Coronary artery (tissue), 2 donors: ENCODE results near the gene SPDYE4.

Experiments used
- DNase-seq: peaks from one replicate; pipeline ENCODE4 v3.0.0-alpha.2; 2017; ENCODE audit warnings: low spot score
- H3K27ac ChIP-seq, 2 donors: fragments of 200-600 bp; sonication (generic); one replicate each; pipeline ENCODE4 v1.5.1; 2016 to 2019
- H3K4me3 ChIP-seq: fragments of 200-600 bp; sonication (generic); 2 replicates; pipeline ENCODE4 v1.5.1; 2016; ENCODE audit warnings: mild to moderate bottlenecking, moderate library complexity
- TF ChIP-seq, protein P1 (sequence below): fragments of 200-600 bp; sonication (generic); IDR thresholded peaks from one replicate; pipeline ENCODE4 v1.5.1; 2019; ENCODE audit warnings: antibody characterized with exemption

SPDYE4 gene

DNA sequence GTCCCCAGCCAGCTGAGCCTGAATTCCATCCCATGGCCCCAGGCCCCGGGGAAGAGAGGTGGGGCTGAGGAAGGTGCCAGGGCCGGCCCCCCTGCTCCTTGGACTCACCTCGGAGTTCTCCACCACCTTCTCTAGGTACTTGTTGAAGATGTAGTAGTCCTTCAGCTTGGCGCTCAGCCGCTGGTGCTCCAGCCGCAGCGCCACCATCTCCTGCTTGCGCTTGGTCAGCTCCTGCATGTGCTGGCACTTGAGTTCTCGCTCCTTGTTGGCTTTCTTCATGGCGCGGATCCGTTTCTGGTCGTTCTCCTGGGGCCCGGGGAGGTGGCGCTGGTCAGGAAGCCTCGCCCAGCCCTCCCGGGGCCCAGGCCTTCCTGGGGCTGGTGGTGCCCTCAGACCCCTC is 17.0 kb downstream of the SPDYE4 start:
- no peak overlapping the region for H3K27ac ChIP-seq
- H3K4me3 ChIP-seq = no peak overlapping the region
- no peak for DNase-seq
- TF ChIP-seq, protein P1, sequence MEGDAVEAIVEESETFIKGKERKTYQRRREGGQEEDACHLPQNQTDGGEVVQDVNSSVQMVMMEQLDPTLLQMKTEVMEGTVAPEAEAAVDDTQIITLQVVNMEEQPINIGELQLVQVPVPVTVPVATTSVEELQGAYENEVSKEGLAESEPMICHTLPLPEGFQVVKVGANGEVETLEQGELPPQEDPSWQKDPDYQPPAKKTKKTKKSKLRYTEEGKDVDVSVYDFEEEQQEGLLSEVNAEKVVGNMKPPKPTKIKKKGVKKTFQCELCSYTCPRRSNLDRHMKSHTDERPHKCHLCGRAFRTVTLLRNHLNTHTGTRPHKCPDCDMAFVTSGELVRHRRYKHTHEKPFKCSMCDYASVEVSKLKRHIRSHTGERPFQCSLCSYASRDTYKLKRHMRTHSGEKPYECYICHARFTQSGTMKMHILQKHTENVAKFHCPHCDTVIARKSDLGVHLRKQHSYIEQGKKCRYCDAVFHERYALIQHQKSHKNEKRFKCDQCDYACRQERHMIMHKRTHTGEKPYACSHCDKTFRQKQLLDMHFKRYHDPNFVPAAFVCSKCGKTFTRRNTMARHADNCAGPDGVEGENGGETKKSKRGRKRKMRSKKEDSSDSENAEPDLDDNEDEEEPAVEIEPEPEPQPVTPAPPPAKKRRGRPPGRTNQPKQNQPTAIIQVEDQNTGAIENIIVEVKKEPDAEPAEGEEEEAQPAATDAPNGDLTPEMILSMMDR = no peak

DNA sequence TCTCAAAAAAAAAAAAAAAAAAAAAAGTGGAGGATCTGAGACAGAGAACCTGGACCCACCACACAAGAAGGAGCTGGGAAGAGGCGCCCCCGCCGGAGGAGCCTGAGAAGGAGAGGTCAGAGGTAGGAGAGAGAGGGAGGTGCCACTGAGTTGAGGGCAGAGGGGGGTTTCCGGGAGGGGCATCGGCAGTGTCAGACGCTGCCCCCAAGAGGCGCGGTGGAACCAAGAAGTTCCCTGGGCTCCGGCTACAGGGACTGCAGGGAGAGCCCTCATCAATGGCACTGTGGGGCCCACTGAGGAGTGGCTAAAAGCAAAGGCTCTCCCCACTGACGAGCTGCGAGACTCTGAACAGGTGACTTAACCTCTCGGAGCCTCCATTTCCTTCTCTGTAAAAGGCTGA is 17.9 kb downstream of the SPDYE4 start:
- no peak for DNase-seq
- H3K4me3 ChIP-seq = no peak overlapping the region
- TF ChIP-seq, protein P1 = no peak

DNA sequence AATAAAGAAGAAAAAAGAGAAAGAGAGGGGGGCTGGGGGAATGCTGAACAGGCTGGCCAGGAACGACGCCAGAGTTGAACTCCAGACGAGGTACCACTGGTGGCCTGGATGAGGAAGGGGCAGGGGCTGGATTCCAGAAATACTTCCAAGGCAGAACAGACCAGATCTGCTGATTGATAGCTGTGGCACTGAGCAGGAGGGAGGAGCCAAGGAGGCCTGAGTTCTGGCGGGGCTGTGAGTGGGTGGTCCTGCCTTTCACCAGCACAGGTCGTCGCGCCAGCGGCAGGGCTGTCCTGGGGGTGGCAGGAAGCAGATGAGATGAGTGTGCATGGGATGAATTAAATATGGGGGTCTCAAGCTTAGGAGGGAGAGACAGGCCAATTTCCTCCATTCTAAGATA is 19.2 kb downstream of the SPDYE4 start:
- H3K27ac ChIP-seq = no peak overlapping the region
- DNase-seq = no peak
- TF ChIP-seq, protein P1 = no peak

More for the DNA sequence above, 17.9 kb downstream of the SPDYE4 start:
- no peak overlapping the region for H3K27ac ChIP-seq

DNA sequence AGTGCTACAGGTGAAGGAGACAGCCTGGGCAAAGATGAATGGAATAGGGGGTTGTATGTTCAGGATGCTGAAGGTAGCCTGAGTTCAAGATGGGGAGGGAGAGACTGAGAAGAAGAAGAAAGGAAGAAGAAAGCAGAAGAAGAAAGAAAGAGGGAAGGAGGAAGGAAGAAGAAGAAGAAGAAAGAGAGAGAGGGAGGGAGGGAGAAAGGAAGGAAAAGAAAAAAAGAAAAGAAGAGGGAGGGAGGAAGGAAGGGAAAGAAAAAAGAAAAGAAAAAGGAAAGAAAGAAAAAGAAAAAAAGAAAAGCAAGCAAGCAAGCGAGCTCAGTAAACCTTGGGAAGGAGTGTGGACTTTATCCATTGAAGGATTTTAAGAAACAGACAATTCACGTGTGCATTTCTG is 21.6 kb downstream of the SPDYE4 start:
- no peak for DNase-seq
- H3K27ac ChIP-seq = no peak overlapping the region
- H3K4me3 ChIP-seq = no peak overlapping the region
- TF ChIP-seq, protein P1 = no peak

More for the DNA sequence above, 19.2 kb downstream of the SPDYE4 start:
- no peak overlapping the region for H3K4me3 ChIP-seq

DNA sequence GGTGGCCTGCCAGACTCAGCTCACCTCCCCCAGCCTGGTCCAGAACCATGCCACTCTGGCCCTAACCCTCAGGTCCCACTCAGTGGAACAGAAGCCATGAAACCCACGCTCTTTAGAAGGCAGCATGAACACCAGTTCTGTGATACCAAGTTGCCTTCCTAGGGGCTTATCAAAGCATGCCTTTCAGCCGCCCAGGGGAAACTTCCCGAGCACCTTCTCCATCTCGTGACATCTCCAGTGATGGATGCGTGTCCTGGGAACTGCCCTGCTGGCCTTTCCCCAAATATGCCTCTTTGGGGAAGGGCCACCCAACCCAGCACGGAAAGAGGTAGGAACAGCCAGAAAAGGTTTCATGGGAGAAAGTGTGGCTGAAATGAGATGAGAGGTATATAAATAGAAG is 22.0 kb downstream of the SPDYE4 start:
- no peak overlapping the region for H3K4me3 ChIP-seq
- DNase-seq = no peak
- peak overlapping the region in 1 of 2 donors; percentile 27 for H3K27ac ChIP-seq
- TF ChIP-seq, protein P1 = no peak

DNA sequence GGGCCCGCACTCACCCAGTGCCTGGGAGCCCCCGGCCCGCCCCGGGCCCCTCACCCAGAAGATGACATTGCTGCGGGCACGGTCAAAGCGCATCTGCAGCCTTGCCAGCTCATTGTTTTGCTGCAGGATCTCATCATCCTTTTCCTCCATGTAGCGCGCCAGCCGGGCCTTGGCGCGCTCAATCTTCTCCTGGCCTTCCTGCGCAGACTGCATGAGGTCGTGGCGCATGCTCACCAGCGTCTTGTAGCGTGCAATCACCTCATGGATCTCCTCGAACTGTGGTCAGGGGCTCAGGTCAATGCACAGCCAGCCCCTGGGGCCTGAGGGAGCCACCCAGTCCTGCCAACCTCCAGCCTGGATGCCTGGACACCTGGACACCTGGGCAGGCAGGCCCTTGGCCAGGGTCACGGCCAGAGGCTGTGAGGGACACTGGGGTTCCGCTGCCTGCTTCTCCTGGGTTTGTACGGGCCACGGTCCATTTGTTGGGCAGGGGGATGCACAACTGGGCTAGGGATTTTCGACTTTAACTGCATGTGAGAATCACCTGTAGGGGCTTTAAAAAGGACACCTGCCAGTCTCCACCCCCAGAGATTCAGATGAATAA is 22.9 kb downstream of the SPDYE4 start:
- no peak overlapping the region for H3K4me3 ChIP-seq
- H3K27ac ChIP-seq = no peak overlapping the region
- DNase-seq = no peak
- TF ChIP-seq, protein P1 = no peak

DNA sequence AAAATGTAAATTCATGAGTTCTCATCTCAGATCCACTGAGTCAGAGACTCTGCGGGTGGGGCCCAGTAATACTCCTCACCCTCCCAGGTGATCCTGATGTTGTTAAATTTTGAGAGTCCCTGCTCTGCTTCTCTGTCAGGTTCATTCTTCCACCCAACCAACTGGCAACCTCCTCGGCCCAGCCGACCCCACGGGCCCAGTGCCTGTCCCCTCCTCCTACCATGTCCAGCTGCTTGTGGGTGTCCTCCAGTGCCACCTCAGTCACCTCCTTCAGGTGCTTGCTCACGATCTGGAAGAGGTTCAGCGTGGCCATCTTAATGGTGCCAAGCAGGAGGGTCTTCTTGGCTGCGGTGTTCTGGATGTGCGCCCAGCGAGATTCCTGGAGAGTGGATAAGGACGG is 23.5 kb downstream of the SPDYE4 start:
- no peak overlapping the region for H3K4me3 ChIP-seq
- H3K27ac ChIP-seq = no peak overlapping the region
- TF ChIP-seq, protein P1 = no peak
- no peak for DNase-seq
